Fibroblast of the conjunctiva (primary cell): Measurements from ENCODE around the gene CD200.

Source experiments
- DNase-seq: peaks from one replicate; pipeline ENCODE4 v3.0.0-alpha.2; 2010; ENCODE audit warnings: low read depth

CD200 gene

DNA sequence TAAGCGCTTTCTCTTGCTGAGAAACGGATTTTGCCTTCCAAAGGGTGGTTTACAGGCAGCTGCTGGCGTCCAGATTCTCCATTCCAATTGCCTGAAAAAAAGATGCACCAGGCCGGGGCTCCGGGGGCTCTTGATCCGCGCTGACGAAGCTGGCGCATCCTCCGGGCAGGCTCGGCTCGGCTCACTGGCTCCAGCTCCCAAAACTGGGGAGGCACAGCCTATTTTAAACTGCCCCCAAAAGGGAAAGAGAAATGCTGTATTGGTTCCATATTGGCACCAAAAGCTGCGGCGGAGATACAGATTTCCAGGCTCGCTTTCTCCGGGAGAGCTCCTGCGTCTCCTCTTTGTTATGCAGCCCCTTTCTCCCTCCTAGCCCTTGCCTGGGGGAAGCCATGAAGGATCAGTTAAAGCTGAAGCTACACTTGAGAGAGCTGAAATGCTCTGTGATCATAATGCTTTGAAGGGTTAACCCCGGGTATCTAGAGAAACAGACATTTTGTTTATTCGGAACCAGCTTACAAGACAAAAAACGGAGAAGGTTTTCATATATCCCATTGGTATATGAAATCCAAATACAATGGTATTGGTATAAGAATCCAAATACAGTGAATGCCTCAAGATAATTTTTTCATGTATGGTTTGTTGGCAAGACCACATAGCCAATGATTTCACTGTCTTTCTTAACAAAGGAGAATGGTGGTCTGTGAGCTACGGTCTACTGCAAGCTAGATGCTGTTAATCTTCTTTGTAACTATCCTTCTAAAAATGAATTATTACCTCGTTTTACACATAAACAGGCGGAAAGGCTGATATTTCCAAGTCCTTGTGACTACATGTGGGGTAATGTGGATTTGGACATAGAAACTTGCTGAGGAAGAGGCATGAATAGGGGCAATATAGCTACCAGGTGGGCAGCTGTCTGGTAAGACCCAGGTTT is 693 bp downstream of the CD200 start:
- DNase-seq: peak; percentile 21

DNA sequence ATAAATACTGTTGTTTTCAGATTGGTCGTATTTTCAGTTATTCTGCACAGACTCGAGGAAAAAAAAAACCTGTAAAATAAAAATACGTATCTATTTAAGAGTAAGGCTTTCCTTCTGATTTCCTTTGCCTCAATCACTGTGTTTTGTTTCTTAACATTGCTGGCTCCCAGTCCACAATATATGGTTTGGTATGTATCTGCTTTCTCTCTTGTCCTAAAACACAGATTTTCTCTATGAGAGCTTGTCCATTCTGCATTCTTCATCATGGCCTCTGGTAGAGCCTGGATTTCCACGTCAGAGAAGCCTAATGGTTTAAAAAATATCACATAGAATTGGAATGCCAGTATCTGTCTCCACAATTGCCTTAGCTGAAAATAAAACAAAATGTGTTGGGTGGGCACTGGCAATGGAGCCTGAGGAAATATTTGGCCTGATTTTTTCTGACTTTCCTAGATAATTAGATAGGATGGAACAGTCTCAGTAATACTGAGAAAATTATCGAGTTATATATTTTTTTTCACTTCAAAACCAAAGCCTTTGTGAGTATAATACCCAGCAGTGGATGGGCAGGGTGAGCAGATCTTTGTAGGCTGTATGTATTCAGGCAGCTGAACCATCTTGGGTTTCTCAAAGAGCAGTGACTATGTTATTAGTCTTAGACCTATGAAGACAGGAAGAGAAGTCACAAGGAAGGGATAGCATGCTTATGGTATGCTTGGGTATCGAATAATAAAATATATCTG is 1.9 kb downstream of the CD200 start:
- DNase-seq: no peak

DNA sequence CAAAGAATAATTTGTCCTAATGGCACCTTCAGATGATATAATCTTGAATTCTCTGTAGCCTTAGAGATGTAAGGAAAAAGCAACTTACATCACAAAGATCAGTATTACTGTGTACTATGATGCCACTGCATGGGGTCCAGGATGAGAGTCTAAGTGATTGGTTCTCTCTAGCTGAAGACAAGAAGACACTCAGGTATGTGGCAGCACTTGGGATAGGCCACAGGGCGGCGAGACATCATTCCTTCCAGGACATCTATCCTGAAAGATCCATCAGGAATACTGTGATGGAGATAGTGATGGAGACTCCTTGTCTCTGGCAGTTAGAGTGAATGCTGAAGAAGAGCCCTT is 2.5 kb downstream of the CD200 start:
- no peak for DNase-seq

DNA sequence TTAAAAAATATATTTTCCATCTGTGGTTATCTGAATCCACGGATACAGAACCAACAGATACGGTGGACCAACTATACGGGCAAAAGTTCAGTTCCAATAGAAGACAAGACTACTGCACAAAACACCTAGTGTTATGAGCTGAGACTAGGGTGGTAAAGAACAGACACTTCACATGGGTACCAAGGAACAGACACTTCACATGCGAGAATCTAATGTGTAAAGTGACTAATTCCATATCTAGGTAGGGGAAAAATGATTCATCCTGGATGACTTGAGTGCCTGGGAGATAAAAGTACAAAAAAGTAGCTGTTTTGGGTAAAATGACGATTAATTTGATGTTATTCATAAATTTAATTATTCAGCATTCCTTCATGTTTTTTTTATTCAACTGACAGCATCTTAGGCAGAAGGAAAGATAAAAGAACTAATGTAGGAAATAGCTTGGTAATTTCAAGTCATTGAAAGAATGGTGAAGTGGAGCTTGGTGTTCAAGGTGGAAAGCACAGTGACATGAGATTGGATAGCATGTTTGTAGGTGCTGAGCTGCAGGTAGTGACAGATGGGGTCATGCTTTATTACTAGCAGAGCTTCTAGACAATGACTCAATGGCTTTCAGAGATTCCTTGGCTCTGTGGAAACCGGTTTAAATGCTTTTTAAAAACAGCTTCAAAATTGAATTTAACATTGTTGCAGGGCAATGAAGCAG is 5.2 kb downstream of the CD200 start:
- DNase-seq: no peak

DNA sequence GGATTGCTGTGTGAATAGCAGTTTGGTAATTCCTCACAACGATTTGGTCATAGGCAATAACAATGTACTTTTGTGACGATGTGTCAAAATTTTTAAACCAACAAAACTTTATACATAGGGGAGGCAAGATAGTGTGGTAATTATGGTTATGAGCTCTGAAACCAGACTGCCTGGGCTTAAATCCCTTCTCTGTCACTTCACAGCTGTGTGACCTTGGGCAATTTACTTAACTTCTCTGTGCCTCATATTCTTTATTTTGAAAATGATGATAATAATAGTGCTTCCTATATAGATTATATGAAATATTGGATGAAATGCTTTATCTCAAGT is 5.7 kb downstream of the CD200 start:
- no peak for DNase-seq

DNA sequence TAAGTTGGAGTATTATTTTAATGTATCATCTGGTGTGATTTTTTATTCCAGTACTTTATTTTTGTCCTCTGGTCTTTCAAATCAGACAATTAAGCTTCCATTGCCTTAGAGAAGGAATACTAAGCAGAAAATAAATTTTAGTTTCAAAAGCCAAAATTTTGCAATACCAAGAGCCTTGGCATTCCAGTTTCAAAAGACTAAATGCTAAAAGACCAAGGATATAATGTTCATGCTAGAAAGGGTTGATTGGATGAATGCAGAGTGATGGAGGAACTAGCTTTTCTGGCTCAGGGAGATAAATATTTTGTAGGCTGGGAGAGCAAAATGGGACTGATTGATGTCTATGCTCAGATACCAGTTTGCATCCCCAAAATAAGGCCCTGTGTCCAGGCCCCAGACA is 6.2 kb downstream of the CD200 start:
- no peak for DNase-seq

DNA sequence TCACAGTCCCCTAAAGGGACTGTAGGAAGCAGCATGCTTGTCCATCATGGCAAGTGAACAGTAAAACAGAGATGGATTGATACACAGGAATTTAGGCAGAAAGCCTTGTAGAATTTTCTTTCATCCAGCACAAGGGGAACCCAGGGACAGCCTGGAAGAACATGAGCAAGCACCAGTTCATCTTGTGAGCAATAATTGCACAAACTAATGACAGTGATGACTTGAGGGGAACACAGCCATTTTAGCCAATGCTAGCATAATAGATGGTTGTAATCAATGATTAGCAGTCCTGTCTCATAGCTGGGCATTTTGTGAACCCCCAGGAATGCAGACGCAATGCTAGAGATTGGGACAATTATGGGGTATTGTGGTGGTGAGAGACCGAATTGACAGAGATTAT is 6.7 kb downstream of the CD200 start:
- DNase-seq: no peak

DNA sequence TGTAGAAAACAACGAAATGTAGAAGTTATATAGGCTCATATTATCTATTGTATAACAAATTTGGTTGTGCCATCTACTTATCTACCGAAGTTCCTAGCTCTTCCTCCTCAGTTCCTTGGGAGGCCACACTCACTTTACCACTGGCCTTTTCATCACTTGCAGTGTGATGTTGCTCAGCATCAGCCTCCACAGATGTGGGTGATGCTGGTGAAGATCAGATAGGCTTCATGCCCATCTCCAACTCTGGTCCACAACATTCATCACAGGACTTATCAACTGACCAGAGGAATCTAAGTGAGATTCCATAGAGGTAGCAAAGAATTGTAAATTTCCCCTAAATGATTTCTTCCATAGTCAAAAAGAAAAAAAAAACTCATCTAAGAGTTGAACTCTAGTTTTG is 8.4 kb downstream of the CD200 start:
- DNase-seq: no peak

DNA sequence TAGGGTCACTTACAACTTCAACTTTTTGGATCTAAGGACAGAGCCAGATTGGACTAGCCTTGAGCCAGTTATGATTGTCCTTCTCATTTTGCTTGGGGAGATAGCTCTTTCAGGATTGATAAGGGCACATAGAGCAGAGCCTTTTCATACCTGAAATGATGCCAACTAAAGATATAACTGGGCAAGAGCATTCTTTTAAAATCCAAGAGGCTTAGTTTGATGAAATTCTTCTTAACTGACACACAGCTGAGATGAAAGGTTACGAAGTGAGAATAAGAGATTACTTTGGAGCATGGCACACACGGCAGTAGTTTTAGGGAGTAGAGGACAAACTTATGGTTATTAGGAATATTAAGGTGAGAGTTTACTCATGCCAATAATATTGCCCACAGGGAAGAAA is 12.7 kb downstream of the CD200 start:
- no peak for DNase-seq

DNA sequence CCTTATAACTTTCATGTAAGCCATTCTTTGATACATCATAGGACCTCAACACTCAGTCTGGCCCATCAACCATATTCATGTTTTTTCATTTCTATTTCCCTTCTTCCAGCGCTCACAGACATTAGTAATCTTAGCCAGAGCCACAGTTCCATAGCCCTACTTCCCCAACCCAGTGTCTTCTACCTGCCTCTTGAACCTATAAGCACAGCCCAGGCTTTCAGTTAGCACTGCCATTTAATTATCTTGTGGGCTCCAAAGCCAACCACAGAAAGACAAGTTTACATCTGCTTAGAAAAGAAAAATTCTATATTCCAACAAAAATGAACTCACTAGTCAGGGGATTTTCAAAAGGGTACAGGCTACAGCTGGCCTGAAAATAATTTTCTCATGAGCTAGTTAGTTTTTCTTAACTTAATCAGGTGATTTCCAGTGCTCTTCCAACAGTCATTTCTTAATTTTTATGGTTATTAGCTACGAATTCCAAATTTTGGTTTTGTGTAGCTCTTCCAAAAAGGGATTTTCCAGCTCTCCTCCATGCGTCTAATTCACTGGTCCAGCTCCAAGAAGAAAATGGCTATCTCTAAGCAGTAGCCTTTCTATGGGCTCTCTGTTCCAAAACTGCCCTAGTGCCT is 13.7 kb downstream of the CD200 start:
- no peak for DNase-seq

DNA sequence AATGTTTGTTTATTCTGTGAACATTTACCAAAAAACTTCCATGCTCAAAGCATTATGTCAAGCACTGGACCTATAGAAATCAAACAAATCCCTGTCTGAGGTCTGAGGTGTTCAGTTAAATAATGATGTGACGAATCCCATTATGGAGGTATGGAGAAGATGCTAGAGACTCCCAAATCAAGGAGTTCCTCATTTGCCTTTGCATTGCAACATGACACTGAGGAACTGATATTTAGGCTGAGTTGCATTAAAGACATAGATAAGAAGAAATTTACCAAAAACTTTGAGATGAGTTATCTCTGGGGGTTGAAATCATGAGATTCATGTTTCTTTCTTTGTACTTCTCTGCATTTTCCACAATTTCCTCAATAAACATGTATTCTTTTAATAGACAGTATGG is 16.0 kb downstream of the CD200 start:
- DNase-seq: no peak

DNA sequence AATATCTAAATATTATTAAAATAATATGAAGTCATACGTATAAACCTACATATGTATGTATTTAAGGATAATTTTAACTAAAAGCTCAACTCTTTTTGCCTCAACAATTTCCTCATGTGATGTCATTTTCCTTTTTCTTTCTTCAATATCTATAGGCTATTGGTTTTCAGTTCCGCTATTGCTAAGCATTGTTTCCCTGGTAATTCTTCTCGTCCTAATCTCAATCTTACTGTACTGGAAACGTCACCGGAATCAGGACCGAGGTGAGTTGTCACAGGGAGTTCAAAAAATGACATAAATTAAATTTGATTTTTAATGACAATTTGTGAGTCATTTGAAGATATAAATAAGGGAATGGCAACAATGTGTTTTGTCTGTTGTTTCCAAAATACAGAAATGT is 16.6 kb downstream of the CD200 start:
- no peak for DNase-seq

DNA sequence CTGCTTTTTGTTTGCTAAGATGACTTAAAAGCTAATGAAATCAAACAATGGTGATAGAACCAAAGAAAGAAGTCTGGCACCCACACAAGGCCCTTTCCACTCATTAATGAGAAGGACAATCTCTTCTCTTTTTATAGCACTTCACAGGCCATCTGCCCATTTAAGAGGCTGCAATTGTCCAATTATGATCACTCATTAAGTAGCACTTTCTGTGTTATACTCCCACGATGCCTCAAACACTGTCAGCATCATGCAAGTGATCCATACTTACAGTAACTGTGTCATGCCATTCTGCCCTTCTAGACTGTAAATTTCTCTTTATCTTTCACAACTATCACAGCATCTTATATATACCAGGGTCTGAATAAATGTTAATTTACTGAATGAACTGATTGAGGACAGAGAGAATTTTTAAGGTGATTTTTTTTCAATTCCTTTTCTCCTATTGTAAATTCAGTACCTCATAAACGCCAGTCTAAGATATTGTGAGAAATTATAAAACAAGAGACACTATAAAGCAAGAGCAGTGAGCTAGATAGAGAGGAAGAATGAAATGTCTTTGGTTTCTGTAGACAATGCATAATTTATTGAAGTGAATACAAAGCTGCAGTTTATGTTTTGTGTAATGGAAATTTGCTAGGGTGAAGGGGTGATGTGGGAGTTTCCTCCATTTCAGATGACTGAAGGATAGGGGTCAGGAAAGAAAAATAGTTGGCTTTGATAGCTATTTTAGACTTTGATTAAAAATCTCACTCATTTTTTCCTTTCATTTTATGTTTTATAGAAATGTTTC is 17.3 kb downstream of the CD200 start:
- no peak for DNase-seq

DNA sequence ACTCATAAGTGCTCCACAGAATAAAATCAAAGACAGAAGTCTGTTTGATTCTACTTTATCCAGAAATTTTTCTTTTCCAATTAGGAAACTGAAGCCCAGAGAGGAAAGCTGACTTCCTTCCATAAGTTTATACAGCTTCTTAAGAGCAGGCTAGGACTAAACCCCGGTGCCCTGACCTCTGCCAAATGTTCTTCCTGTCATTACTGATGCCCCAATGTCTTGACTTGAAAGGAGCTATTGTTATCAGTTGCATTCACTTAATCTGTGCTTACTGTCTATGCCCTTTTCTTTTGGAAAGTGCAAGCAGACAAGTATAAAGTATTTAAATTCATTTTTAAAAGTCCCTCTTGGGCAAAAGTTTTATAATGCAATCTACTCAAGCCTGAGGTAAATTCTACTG is 18.1 kb downstream of the CD200 start:
- DNase-seq: no peak

DNA sequence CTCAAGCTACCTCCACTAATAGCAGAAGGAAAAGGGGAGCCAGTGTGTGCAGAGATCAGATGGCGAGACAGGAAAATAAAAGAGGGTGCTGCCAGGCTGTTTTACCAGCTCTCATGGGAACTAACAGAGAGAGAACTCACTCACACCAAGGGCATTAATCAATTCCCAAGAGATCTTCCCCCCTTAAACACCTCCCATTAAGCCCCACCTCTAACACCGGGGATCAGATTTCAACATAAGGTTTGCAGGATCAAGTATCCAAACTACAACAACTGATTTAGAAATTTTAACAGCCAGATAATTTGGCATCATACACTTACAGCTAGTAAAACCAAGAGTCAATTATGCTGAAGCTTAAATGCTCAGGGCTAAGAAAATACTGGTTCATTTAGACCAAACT is 18.9 kb downstream of the CD200 start:
- DNase-seq: no peak

DNA sequence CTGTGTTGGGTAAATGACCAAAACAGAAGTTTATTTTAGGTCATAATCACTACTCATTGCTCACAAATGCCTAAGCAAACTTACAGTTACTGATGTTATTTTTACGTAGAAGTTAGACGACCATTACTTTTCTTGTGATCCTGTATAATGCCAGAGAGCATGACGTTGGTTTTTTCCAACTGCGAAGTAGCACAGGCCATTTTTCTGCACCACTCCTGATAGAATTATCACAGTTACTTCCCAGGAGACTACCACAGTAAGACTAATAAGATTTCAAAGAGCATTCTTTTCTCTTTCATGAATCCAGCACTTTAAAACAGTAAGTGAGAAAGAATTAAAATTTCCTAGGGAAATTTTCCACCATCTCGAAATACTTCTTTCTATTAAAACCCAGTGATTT is 19.8 kb downstream of the CD200 start:
- DNase-seq: no peak

DNA sequence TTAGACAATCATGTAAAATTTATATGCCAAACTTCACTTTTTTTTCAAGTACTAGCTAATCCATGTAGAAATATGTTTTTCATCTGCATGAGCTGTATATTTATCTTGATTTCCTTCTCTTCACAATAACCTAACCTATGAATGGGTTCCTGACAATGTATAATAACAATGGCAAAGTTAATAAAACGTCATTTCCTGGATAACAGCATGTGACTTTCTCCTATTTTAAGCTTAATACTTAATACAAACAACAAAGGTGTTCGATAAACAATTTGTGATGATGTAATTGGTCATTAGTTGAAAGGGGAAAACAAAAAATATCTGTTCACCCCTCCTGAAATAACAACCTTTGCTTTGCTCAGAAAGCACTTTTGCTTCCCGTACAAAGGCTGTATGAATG is 20.4 kb downstream of the CD200 start:
- no peak for DNase-seq

DNA sequence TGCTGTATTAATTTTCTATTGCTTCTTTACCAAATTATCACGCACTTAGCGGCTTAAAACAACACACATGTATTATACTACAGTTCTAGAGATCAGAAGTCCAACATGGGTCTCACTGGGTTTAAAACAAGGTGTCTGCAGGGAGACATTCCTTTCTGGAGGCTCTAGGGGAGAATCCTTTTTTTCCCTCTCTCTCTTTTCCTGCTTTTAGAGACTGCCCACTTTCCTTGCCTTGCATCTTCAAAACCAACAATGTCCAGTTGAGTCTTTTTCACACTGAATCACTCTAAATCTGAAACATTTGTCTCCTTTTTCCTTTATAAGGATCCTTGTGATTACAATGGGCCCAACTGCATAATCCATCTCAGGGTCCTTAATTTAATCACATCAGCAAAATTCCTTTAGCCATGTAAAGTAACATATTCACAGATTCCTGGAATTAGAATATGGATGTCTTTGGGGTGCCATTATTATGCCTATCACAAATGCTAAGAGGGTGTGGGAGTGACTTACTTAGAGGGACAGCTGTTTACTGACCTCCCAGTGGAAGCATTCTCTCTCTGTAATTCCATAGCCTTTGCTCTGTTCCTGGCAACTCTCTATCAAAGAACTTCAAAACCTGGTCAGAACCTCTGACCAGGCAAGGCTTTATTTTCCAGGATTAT is 21.8 kb downstream of the CD200 start:
- no peak for DNase-seq

DNA sequence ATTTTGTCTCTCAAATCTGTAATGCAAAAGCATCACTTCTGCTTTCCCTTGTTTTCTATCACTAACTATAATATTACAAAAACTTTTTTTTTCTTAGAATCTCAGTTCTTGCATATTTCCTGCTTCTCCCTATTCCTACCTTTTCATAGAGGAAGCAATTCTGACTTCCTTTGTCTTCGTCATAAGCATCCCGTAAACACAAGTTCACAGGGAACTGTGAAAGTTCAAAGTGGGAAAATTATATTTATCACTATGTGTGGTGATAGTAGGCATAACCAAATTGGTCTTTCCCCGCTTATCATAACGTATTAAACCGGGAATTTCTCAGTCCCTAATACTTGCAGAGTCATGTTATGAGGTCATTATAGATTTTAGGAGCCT is 22.3 kb downstream of the CD200 start:
- no peak for DNase-seq

DNA sequence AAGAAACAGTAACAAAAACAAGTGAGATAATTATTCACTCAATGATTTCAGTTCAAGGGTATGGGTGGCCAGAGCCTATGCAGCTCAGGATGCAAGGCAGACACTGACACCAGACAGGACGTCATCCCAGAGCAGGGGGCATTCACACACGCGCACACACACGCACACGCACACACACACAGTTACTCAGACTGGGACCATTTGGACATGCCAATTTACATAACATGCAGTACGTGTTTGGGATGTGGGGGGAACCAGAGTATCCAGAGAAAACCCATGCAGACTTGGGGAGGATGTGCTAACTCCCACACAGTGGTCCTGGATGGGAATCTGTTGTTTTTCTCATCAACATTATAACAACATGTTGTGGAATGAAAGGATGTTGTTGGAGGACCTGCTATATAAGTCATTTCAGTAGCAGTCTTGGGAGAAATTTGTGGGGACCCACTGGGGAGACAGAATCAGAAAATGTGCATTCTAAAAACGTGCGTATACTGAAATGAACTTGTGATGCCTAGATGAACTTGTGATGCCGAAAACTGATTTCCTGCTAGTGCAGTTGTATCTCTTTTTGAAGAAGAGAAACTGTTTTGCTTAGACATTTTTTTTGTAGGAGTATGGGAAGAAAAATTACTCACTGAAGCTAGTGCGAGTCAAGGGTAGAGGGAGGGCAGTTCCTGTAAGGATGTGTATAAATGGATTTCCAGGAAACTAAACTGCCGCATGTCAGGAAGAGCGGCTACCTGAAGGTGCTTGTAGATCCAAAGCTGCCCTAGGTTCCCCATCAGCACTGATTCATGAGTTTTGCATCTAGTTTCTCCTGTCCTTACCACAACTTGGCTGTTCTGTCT is 25.2 kb downstream of the CD200 start:
- no peak for DNase-seq
